NCI-H2196 treated with DMSO at 0.1 percent for 48 hours (cell line): ENCODE data around the gene FOXB1.

Experiments used
- DNase-seq: peaks from one replicate; lab custom pipeline; 2025; ENCODE audit not compliant: unreplicated experiment; lab: John Stamatoyannopoulos, UW

Gene FOXB1

DNA sequence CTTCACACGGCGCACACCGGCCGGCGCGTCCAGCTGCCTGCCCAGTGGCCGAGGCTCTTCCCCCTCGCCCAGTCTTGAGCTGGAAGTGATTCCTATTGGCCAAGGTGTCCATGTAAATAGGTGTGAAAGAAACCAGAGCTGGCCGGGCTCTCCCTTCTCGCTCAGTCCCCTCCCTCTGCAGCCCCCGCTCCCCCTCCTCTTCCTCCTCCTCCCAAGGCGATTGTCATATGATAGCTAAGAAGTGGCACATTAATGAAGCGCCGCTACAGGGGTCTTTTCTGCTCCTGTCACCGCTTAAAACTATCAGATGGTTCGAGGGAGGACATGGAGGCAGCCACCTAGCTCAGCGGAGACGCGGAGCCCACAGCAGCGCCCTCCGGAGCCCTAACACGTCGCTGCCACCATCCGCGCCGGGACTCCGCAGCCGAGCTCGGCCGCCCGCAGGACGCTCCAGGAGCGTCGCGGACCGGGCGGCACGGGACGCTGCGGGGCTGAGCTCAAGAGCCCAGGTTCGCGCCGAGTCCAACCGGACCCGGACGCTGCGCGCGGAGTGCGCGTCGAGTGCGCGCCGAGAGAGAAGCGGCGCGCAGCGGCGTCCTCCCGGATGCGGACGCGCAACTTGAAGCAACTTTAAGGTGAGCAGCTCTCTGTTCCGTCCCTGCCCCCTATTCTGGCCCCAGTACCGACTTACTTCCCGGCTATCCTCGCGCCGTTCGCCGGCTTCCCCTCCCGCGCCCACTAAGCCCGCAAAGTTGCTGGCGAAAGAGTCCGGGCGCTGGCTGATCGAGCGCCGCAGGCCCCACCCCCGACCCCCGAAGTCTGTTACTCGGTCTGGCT lies at the start of gene FOXB1:
Gene FOXB1 (plus strand): TSS at position 303 of the 837 bp plus-strand sequence. CDS start 653 bp downstream, outside the sequence.
- no peak for DNase-seq

DNA sequence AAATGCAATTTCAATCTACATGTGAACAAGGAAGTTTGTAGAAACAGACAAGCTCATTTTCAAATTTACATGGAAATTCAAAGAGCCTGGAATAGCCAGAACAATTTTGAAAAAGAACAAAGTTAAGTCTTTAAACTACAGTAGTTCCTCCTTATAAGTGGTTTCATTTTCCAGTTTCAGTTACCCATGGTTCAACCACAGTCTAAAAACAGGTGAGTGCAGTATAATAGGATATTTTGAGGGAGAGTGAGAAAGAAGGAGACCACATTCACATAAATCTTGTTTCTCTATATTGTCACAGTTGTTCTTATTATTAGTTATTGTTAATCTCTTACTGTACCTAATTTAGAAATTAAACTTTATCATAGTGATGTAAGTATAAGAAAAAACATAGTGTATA lies 45.8 kb upstream of the FOXB1 start:
- no peak for DNase-seq

GRCh38 chr15:59960318-59960717 lies 43.8 kb upstream of the FOXB1 start:
- no peak for DNase-seq

- DNase-seq: no peak
Measured at GRCh38 chr15:59963322-59963721, 40.8 kb upstream of the FOXB1 start.

- no peak for DNase-seq
Measured at GRCh38 chr15:59963925-59964324, 40.2 kb upstream of the FOXB1 start.

GRCh38 chr15:59965741-59966140 lies 38.4 kb upstream of the FOXB1 start:
- DNase-seq: no peak

GRCh38 chr15:59966262-59966661 lies 37.8 kb upstream of the FOXB1 start:
- DNase-seq: no peak

DNA sequence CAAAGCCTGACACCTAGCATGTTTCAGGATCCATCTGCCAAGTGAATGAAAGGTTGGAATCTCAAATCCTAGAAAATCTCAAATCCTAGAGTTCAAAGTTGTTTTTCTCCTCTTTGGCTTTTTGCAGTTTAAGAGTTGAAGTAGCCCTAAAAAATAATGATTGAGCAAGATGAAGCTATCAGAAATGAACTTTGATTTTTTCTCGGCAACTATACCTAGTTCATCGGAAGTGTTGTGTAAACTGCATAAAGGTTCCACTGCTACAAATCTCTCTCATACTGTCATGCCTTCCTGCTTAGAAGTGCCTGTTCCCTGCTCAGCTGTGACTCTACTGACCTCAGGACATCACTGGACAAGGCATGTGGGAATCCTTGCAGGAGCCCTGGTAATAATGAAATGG lies 35.8 kb upstream of the FOXB1 start:
- no peak for DNase-seq

GRCh38 chr15:59972241-59972640 lies 31.9 kb upstream of the FOXB1 start:
- DNase-seq: no peak

- no peak for DNase-seq
Measured at GRCh38 chr15:59976480-59977271, 27.4 kb upstream of the FOXB1 start.

GRCh38 chr15:59991834-59992233 lies 12.3 kb upstream of the FOXB1 start:
- DNase-seq: peak; percentile 27

DNA sequence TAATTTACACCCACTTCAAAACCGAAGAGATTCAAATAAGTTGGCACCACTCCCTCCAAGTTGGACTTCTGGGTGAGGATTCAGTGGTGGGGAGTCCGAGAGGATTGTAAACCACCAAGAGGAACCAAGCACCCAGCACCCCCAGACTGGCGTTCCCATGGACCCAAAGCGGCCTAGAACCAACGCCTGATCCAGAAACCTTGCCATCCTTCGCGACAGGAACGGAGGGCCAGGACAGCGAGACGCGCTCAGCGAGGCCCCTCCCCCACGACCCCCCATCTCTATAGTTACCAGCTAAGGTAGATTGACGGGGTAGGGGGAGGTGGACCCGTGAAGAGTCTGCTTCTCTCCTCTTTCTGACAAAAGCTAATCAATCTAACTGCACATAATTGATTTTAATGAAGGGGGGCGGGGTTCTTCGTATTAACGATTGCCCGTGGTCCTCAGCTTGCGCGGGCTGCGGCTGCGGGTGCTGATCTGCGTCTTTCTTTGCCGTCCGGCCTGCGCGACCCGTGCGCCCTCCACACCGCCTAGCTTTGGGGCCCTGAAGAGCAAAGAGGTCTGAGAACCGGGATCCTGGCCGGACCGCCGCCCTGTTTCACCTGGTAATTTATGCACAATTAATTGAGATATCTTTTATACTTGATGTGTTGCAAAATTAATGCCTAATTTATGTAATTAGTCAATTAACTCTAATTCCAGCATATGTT lies 10.9 kb upstream of the FOXB1 start:
- DNase-seq: no peak

DNA sequence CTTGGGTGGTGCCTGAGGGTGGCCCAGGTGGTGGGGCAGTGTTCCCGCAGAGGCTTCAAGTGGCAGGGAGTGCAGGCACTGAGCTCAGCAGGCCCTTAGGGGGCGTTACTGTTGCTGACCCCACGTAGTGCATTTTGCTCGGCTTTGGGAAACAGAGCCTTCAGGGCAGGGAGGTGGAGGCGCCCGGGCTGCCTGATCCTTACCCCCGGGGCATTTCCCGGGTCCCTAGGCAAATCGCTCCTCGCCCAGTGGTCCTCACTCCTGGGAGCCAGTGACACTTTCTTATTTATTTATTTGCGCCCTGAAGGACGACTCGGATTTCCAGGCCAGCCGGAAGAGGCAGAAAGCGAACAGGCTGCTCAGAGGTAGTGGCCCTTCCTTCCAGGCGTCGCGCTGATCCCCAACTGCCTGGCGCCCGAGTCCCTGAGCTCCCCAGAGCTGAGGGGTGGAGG lies 10.1 kb upstream of the FOXB1 start:
- DNase-seq: no peak

DNA sequence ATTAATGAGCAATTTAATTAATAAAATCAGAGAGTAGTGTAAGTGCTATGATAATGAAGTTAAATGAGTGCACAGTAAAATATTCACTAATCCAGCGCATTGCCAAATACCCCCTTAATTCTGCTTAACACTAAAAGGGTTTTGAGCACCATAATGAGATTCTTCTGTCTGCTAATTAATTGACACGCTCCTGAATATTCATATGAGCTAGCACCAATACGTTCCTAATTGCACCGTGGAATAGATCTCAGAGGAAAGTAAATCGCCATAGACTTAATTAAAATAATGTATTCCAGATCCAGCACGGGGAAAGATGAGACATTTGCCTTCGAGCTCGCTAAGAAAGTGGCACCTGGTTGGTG lies 9.6 kb upstream of the FOXB1 start:
- DNase-seq: no peak

GRCh38 chr15:59994888-59995557 lies 9.1 kb upstream of the FOXB1 start:
- DNase-seq: no peak

- no peak for DNase-seq
Measured at GRCh38 chr15:59995568-59996297, 8.4 kb upstream of the FOXB1 start.

DNA sequence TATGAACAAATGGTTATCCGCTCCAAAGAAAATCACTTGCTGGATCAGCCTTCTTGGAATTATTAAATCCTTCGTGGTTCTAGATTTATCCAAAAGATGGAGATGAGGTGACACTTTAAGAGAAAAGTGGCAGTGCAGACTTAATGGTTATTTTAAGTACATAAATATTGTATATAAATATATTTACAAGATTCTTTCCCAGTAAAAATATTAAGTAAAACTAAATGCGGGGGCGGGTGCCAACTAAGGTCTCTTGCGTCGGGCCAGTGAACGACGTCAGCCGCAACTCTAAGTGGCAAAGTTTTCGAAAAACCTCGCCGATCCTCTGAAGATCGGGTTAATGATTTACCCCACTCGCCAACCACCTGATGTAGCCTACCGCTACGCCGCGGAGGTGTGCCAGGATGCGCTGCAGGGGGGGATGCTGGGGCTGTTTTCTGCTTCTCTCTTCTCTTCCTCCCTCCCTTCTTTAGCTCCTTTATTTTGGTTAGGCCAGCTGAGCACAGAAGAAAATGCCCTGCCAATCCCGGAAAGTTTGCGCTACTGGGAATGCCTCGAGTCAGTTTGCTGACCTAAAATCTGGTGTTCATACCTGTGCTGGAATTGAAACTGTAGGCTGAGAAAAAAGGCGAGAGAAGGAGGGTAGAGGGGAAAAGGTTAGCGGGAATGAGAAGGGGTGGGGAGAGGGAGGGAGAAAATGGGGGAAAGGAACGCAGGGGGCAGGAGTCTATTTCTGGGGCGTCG lies 7.6 kb upstream of the FOXB1 start:
- no peak for DNase-seq

GRCh38 chr15:59997070-59997701 lies 6.9 kb upstream of the FOXB1 start:
- no peak for DNase-seq

DNA sequence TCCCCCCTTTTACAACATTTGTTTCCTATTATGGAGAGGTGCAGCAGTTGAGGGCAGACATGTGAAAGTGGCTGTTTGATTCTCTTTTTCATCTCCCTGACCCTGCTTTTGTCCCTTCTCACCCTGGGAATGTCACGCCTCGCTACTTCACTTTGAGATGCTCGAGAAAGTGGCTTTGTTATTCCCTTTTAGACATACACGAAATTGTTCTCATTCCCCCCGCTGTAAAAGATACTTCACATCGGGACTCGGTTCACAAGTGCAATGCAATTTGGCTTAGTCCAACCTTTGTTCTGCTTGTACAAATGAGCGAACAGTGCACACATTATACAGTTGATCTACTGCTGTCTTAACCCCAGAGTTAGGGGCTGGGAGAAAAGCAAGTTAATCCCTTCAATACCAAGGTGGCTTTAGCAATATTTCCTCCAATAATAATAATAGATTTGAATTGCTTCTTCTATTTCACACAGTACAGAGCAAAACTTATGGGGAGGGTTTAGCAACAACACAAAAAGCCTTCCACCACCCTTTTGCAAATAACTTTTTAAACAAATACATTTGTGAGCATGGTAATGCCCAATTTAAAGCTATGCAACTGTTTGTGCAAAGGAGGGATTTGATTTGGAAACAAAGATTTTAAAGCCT lies 5.7 kb upstream of the FOXB1 start:
- no peak for DNase-seq
